Gastroesophageal sphincter (tissue), 3 donors: ENCODE measurements around the gene CLCNKA.

Source experiments
- POLR2A ChIP-seq, 2 donors: fragments of 450-650 bp; IDR thresholded peaks; one replicate each; pipeline ENCODE4 v1.6.1; 2017; ENCODE audit warnings: antibody characterized with exemption in 2 of 2, mild to moderate bottlenecking in 2 of 2, moderate library complexity in 1 of 2
- TF ChIP-seq, protein P1 (sequence below), 4 experiments: fragments of 200-600 bp in 2 of 4; fragments of 450-650 bp in 2 of 4; sonication (generic) in 1 of 4; IDR thresholded peaks; one replicate each; pipeline ENCODE4 v1.5.1; 2017 to 2019; ENCODE audit warnings: antibody characterized with exemption in 4 of 4, mild to moderate bottlenecking in 2 of 4, moderate library complexity in 2 of 4

DNA sequence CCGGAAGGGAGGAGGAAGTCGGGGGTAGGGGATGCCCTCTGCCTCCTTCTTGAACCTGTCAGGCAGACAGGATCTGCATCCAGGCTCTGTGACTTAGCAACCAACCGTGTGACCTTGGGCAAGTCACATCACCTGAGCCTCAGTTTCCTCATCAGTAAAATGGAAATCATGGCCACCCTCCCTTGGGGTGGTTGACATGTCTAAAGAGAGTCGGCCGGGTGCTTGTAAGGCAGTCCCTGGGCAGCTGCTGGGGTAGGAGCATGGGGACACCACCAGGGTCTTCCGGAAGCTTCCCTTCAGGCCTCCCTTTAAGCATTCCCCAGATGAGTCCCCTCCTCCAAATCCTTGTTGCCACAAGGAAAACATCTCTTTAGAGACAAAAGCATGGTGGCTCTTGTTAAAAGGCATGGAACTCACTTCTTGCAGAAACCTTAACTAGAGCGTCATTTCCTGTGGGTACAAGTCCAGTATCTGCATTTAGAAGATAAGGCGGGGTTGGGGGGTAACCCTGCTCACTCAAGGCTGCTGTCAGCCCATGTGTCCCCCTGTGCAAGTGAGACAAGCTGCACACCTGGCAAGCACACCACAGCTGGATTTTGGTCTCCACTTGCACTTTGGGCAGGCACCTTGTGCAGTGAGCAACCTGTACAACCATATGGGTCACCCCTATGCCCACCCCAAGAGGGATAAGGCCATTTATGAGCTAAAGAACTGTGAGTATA, 32.1 kb downstream of the CLCNKA start:
- TF ChIP-seq, protein P1, sequence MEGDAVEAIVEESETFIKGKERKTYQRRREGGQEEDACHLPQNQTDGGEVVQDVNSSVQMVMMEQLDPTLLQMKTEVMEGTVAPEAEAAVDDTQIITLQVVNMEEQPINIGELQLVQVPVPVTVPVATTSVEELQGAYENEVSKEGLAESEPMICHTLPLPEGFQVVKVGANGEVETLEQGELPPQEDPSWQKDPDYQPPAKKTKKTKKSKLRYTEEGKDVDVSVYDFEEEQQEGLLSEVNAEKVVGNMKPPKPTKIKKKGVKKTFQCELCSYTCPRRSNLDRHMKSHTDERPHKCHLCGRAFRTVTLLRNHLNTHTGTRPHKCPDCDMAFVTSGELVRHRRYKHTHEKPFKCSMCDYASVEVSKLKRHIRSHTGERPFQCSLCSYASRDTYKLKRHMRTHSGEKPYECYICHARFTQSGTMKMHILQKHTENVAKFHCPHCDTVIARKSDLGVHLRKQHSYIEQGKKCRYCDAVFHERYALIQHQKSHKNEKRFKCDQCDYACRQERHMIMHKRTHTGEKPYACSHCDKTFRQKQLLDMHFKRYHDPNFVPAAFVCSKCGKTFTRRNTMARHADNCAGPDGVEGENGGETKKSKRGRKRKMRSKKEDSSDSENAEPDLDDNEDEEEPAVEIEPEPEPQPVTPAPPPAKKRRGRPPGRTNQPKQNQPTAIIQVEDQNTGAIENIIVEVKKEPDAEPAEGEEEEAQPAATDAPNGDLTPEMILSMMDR (IDR thresholded peaks at IDR 0.05): no peak
- TF ChIP-seq POLR2A (IDR thresholded peaks at IDR 0.05): no peak
